Osteocyte (in vitro differentiated cells): Measurements from ENCODE around the gene EPHA2. TPM values are rescaled to one million over a fixed set of nuclear protein-coding genes. Genes with fewer than 3 reads are reported as not detected.

ENCODE experiments used
- DNase-seq: peaks from one replicate; pipeline ENCODE4 v3.0.0; 2021; ENCODE audit warnings: mixed read lengths; ENCODE audit not compliant: unreplicated experiment; ENCODE audit errors: extremely low spot score
- H3K27ac Mint-ChIP-seq: one replicate; pipeline ENCODE4 v1.8.0; 2021; ENCODE audit warnings: mild to moderate bottlenecking, mixed read lengths; ENCODE audit not compliant: unreplicated experiment
- H3K27me3 Mint-ChIP-seq: one replicate; pipeline ENCODE4 v1.8.0; 2021; ENCODE audit warnings: mixed read lengths; ENCODE audit not compliant: unreplicated experiment
- H3K36me3 Mint-ChIP-seq: one replicate; pipeline ENCODE4 v1.8.0; 2021; ENCODE audit warnings: mixed read lengths; ENCODE audit not compliant: unreplicated experiment
- H3K4me1 Mint-ChIP-seq: one replicate; pipeline ENCODE4 v1.8.0; 2021; ENCODE audit warnings: mixed read lengths; ENCODE audit not compliant: unreplicated experiment
- H3K4me3 Mint-ChIP-seq: one replicate; pipeline ENCODE4 v1.8.0; 2021; ENCODE audit warnings: mild to moderate bottlenecking, moderate library complexity, mixed read lengths; ENCODE audit not compliant: unreplicated experiment
- H3K9me3 Mint-ChIP-seq: one replicate; pipeline ENCODE4 v1.8.0; 2021; ENCODE audit warnings: mixed read lengths; ENCODE audit not compliant: unreplicated experiment
- total RNA-seq: library from RNA; stranded (reverse); gene quantifications from 2 replicates; pipeline ENCODE4 v1.2.1, GENCODE V29; 2021
- TF ChIP-seq, protein P1 (sequence below): fragments of 200-600 bp; sonication (generic); IDR thresholded peaks from 2 replicates; pipeline ENCODE4 v1.5.0; 2021; ENCODE audit warnings: antibody characterized with exemption, mild to moderate bottlenecking, moderate library complexity

EPHA2 gene
- total RNA-seq, 1 donor from 2014 or later, result 152 TPM

DNA sequence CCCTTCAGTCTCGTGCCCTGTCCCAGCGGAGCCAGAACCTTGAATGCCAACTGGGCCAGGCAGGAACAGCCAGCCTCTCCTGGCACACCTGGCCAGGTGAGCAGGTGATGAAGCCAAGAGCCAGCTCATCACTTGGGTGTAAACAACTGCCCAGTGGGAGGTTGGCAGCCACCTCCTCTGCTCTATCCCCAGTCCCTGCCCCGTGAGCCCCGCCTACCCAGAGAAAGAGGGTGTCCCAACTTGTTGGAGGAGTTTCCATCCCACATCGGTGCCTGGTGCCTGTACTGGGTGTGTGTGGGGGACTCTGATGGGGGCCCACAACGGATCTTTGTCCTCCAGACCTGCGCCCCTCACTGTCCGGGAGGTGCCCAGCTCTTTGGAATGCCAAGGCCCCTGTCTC is 64.6 kb downstream of the EPHA2 start:
- no peak for DNase-seq

DNA sequence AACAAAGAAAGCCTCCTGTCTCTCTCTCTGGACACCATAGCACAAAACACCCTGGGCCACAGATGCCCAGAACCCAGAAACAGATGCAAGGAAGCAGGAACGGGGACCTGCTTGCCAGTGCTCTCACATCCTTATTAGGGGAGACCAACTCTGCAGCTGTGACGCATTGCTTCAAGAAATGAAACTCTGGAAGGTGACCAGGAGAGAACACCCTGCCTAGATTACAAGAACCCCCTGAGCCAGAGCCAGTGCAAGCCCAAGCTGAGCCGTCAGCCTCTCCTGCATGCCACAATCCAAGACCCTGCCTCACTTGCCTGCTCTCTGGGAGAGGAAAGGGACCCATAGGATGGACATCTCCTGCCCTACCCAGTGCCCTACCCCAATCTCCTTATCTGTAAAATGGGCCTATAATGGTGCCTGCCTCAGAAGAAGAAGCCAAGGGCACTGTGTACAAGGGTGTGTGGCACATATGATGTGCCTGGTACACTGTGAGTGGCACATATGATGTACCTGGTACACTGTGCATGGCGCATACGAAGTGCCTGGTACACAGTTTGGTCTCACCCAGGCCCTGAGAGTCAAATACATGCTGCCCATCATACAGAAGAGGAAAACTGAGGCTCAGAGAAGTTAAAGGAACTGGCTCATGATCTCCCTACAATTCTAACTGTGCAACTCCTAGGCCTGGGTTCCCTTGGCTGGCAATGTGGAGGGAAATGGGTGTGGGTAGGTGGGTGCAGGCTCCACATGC is 65.6 kb downstream of the EPHA2 start:
- no peak for DNase-seq
- no peaks in the 10 kb centered on the region for H3K9me3 Mint-ChIP-seq
- no peak overlapping the region for H3K4me3 Mint-ChIP-seq
- no peaks in the 10 kb centered on the region for H3K36me3 Mint-ChIP-seq
- TF ChIP-seq, protein P1, sequence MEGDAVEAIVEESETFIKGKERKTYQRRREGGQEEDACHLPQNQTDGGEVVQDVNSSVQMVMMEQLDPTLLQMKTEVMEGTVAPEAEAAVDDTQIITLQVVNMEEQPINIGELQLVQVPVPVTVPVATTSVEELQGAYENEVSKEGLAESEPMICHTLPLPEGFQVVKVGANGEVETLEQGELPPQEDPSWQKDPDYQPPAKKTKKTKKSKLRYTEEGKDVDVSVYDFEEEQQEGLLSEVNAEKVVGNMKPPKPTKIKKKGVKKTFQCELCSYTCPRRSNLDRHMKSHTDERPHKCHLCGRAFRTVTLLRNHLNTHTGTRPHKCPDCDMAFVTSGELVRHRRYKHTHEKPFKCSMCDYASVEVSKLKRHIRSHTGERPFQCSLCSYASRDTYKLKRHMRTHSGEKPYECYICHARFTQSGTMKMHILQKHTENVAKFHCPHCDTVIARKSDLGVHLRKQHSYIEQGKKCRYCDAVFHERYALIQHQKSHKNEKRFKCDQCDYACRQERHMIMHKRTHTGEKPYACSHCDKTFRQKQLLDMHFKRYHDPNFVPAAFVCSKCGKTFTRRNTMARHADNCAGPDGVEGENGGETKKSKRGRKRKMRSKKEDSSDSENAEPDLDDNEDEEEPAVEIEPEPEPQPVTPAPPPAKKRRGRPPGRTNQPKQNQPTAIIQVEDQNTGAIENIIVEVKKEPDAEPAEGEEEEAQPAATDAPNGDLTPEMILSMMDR, result no peak
- H3K27ac Mint-ChIP-seq, result no peak overlapping the region
- peaks cover 15% of the 10 kb centered on the region for H3K4me1 Mint-ChIP-seq
- no peaks in the 10 kb centered on the region for H3K27me3 Mint-ChIP-seq

More for the DNA sequence above, 64.6 kb downstream of the EPHA2 start:
- no peak overlapping the region for H3K27ac Mint-ChIP-seq
- no peak overlapping the region for H3K4me3 Mint-ChIP-seq
- H3K27me3 Mint-ChIP-seq, result peaks cover 2% of the 10 kb centered on the region
- H3K9me3 Mint-ChIP-seq, result no peaks in the 10 kb centered on the region
- no peaks in the 10 kb centered on the region for H3K36me3 Mint-ChIP-seq
- H3K4me1 Mint-ChIP-seq, result peaks cover 15% of the 10 kb centered on the region
- TF ChIP-seq, protein P1, result no peak

DNA sequence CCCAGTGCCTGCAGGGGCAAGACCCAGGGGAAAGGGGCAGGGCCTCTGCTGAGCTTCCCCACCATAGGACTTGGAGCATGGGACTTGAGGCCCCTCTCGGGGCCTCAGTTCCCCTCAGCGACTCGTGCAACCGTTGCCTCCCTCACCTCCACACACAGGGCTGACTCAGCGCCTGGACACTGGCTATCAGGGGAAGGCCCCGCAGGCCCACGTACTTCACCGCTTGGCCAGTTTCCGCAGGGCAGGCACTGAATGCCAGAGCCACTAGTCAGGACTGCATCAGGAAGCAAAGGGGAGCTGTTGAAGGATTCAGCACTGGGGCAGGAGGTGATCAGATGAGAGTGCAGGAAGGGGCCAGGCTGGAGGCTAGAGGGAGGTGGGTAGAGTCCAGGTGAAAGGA is 66.9 kb downstream of the EPHA2 start:
- Mint-ChIP-seq H3K4me3 (no peak overlapping the region), H3K27ac (no peak overlapping the region), H3K4me1 (peaks cover 15% of the 10 kb centered on the region), H3K9me3 (no peaks in the 10 kb centered on the region), H3K27me3 (no peaks in the 10 kb centered on the region), H3K36me3 (no peaks in the 10 kb centered on the region)
- TF ChIP-seq, protein P1, result no peak
- no peak for DNase-seq

DNA sequence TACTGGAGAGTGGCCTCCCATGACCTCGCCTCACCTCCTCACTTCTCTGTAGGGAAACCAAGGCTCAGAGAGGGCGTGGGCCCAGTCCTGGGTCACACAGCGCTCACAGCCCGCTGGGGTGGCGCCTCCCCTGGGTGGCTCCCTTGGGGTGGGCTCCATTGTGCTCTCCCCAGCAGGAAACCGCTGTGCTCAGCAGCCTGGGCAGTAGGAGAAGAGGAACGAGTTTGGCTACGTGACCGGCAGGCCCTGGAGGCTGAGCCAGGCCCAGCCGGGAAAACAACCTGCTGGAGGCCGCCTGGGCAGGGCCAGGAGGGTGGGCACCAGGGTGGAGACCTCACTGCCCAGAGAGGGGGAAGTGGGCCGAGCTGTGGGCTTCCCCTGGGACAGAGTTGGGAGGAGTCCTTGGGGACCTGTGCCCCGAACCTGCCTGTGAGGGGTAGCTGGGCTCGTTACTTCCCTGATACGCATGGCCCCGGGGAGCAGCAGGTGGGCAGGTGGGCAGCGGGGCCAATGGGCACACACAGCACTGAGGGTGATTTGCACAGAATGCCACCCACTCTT is 67.4 kb downstream of the EPHA2 start:
- Mint-ChIP-seq H3K27me3 (no peaks in the 10 kb centered on the region), H3K4me1 (peaks cover 11% of the 10 kb centered on the region), H3K27ac (no peak overlapping the region), H3K4me3 (no peak overlapping the region), H3K9me3 (no peaks in the 10 kb centered on the region), H3K36me3 (no peaks in the 10 kb centered on the region)
- no peak for DNase-seq
- TF ChIP-seq, protein P1, result no peak

DNA sequence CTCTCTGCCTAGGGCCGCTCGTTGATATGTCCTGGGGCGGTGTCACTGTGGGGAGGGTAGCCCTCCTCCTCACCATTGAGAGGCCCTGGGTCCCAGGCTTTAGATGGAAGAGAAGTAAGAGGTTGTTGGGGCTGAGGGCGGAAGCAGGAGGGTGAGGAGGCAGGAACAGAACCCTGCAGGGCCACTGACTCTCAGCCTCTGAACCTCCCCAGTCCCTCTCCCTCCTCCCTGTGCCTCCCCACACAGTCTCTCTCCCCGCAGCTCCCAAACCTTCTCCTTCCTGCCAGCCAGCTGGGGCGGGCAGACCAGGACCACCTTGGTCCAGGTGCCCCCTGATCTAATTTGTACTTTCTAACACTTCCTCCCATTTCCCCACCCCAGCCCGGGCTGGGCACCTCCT is 68.1 kb downstream of the EPHA2 start:
- H3K27ac Mint-ChIP-seq, result no peak overlapping the region
- H3K9me3 Mint-ChIP-seq, result no peaks in the 10 kb centered on the region
- TF ChIP-seq, protein P1, result no peak
- peaks cover 18% of the 10 kb centered on the region for H3K4me1 Mint-ChIP-seq
- no peaks in the 10 kb centered on the region for H3K27me3 Mint-ChIP-seq
- no peak overlapping the region for H3K4me3 Mint-ChIP-seq
- no peaks in the 10 kb centered on the region for H3K36me3 Mint-ChIP-seq
- DNase-seq, result no peak
